HepG2 (cell line): ENCODE results near the gene CPLANE2. TPM values are rescaled to one million over a fixed set of nuclear protein-coding genes. Genes with fewer than 3 reads are reported as not detected.

Experiments
- ATRX ChIP-seq: sonication (generic); formaldehyde crosslinking; IDR thresholded peaks from 2 replicates; pipeline ENCODE4 v1.4.0; 2020; ENCODE audit warnings: missing genetic modification reagents, borderline replicate concordance
- E2F1 ChIP-seq: sonication (generic); formaldehyde crosslinking; IDR thresholded peaks from 2 replicates; pipeline ENCODE4 v1.5.0; 2020; ENCODE audit warnings: missing genetic modification reagents
- HCFC1 ChIP-seq: fragments of 150-350 bp; IDR thresholded peaks from 2 replicates; pipeline ENCODE4 v1.6.1; 2014; ENCODE audit warnings: low read depth, low read length
- HHEX ChIP-seq: IDR thresholded peaks from 2 replicates; pipeline ENCODE4 v1.6.1; 2016; ENCODE audit warnings: control low read depth
- HMGXB3 ChIP-seq: sonication (generic); formaldehyde crosslinking; IDR thresholded peaks from 2 replicates; pipeline ENCODE4 v1.4.0; 2020; ENCODE audit warnings: missing genetic modification reagents, borderline replicate concordance
- MAFG ChIP-seq: sonication (generic); formaldehyde crosslinking; IDR thresholded peaks from 2 replicates; pipeline ENCODE4 v1.5.1; 2020; ENCODE audit warnings: mild to moderate bottlenecking, missing genetic modification reagents
- SMARCE1 ChIP-seq: fragments of 450-650 bp; IDR thresholded peaks from 2 replicates; pipeline ENCODE4 v1.6.1; 2017; ENCODE audit warnings: borderline replicate concordance
- SPEN ChIP-seq: sonication (generic); formaldehyde crosslinking; IDR thresholded peaks from 2 replicates; pipeline ENCODE4 v1.5.1; 2020; ENCODE audit warnings: low read depth, mild to moderate bottlenecking, missing genetic modification reagents
- TFDP2 ChIP-seq: sonication (generic); formaldehyde crosslinking; IDR thresholded peaks from 2 replicates; pipeline ENCODE4 v1.4.0; 2020; ENCODE audit warnings: missing genetic modification reagents
- ZBTB38 ChIP-seq: sonication (generic); formaldehyde crosslinking; IDR thresholded peaks from 2 replicates; pipeline ENCODE4 v1.5.1; 2020; ENCODE audit warnings: mild to moderate bottlenecking, missing genetic modification reagents
- ZGPAT ChIP-seq: IDR thresholded peaks from 2 replicates; pipeline ENCODE4 v1.6.1; 2016; ENCODE audit warnings: mild to moderate bottlenecking
- ZNF121 ChIP-seq: sonication (generic); formaldehyde crosslinking; IDR thresholded peaks from 2 replicates; pipeline ENCODE4 v1.5.0; 2020; ENCODE audit warnings: mild to moderate bottlenecking, missing genetic modification reagents
- ZNF17 ChIP-seq: sonication (generic); formaldehyde crosslinking; IDR thresholded peaks from 2 replicates; pipeline ENCODE4 v1.5.0; 2020; ENCODE audit warnings: mild to moderate bottlenecking, missing genetic modification reagents
- ZNF276 ChIP-seq: sonication (generic); formaldehyde crosslinking; IDR thresholded peaks from 2 replicates; pipeline ENCODE4 v1.4.0; 2020; ENCODE audit warnings: mild to moderate bottlenecking, low read depth, missing genetic modification reagents
- ZNF512 ChIP-seq: sonication (generic); formaldehyde crosslinking; IDR thresholded peaks from 2 replicates; pipeline ENCODE4 v1.4.0; 2020; ENCODE audit warnings: mild to moderate bottlenecking, missing genetic modification reagents
- ZNF724P ChIP-seq: sonication (generic); formaldehyde crosslinking; IDR thresholded peaks from 2 replicates; pipeline ENCODE4 v1.8.0; 2022; ENCODE audit warnings: missing genetic modification reagents, borderline replicate concordance
- ZNF761 ChIP-seq: sonication (generic); formaldehyde crosslinking; conservative IDR thresholded peaks from 2 replicates; pipeline ENCODE4 v1.4.0; 2020; ENCODE audit warnings: mild to moderate bottlenecking, missing genetic modification reagents
- polyA plus RNA-seq, 8 experiments: library from polyadenylated mRNA; depleted of rRNA in 3 of 8; stranded (reverse) in 7 of 8; unstranded in 1 of 8; fragments of >200 nt; fragmentation: Illumina TruSeq in 4 of 8; extraction: Trizol in 4 of 8; gene quantifications; 2 replicates each; pipeline versions ENCODE4 v1.2.1 to v1.2.3, GENCODE V29; 2011 to 2016; ENCODE audit warnings: low read depth in 4 of 8, missing spikeins in 1 of 8, mixed read lengths in 1 of 8; ENCODE audit not compliant: insufficient read depth in 1 of 8
- total RNA-seq, 5 experiments: library from RNA; depleted of rRNA; stranded (reverse); fragments of >200 nt; fragmentation: Illumina TruSeq; extraction: Trizol; gene quantifications; 2 replicates each; pipeline ENCODE4 v1.2.3, GENCODE V29; 2016; ENCODE audit warnings: low read depth in 1 of 5

CPLANE2 gene
- total and polyA plus RNA-seq, 2 of the 13 experiments (the other 11 are each of a cell fraction or from before 2014, with no cell fraction given), result 0.29 to 1.6 TPM

- TF ChIP-seq ZNF512, result no peak
- peak; percentile 40; the same call in 1 of the 2 replicates for TF ChIP-seq ZNF276
- TF ChIP-seq HCFC1, result no peak
- no peak for TF ChIP-seq SMARCE1
- TF ChIP-seq SPEN (CRISPR knock-in tag), result peak; percentile 60
- peak; percentile 86 for TF ChIP-seq ZGPAT (CRISPR knock-in tag)
- TF ChIP-seq ZNF761 (CRISPR knock-in tag), result no peak
- TF ChIP-seq HHEX, result no peak
- no peak for TF ChIP-seq ATRX (CRISPR knock-in tag)
- no peak for TF ChIP-seq ZNF121 (CRISPR knock-in tag)
- peak; percentile 75; the same call in 1 of the 2 replicates for TF ChIP-seq ZBTB38 (CRISPR knock-in tag)
- TF ChIP-seq HMGXB3, result no peak; the same call in 1 of the 2 replicates
- TF ChIP-seq ZNF724P (CRISPR knock-in tag), result no peak
- no peak for TF ChIP-seq E2F1 (CRISPR knock-in tag)
- no peak for TF ChIP-seq MAFG (CRISPR knock-in tag)
- TF ChIP-seq TFDP2, result no peak
- TF ChIP-seq ZNF17 (CRISPR knock-in tag), result no peak
Observed at GRCh38 chr1:16181887-16182719, 54.9 kb downstream of the CPLANE2 start (continued).
